ENCODE results near the gene PRICKLE3.
"Not testable (repeated sequence)": the region's sequence is repeated elsewhere in the genome, so short reads cannot be mapped to it uniquely, and the experiment has no call there.

The PRICKLE3 gene

GRCh38 chrX:49178537-49178936 is 7.6 kb downstream of the PRICKLE3 start:
- DNase-seq (ENCODE audit: low spot score) = no peak

GRCh38 chrX:49177873-49178480 is 8.2 kb downstream of the PRICKLE3 start:
- no peak for DNase-seq (ENCODE audit: low spot score)

- no peak for DNase-seq (ENCODE audit: low spot score)
Observed at GRCh38 chrX:49177338-49177833, 8.8 kb downstream of the PRICKLE3 start.

- no peak for DNase-seq (ENCODE audit: low spot score)
Observed at GRCh38 chrX:49176421-49177326, 9.5 kb downstream of the PRICKLE3 start.

GRCh38 chrX:49175435-49176274 is 10.5 kb downstream of the PRICKLE3 start:
- DNase-seq (ENCODE audit: low spot score) = no peak

- no peak for DNase-seq (ENCODE audit: low spot score)
Observed at GRCh38 chrX:49174723-49175122, 11.4 kb downstream of the PRICKLE3 start.

GRCh38 chrX:49173544-49173943 is 12.6 kb downstream of the PRICKLE3 start:
- DNase-seq (ENCODE audit: low spot score) = not testable (repeated sequence)

GRCh38 chrX:49172280-49172780 is 13.8 kb downstream of the PRICKLE3 start:
- no peak for DNase-seq (ENCODE audit: low spot score)

- DNase-seq (ENCODE audit: low spot score) = peak; percentile 44
Observed at GRCh38 chrX:49171752-49172279, 14.4 kb downstream of the PRICKLE3 start, which contains the start of gene PLP2. Gene PLP2 (plus strand): TSS chrX:49171898. CDS start chrX:49172001, 103 bp downstream.

GRCh38 chrX:49167740-49168108 is 18.4 kb downstream of the PRICKLE3 start:
- no peak for DNase-seq (ENCODE audit: low spot score)

GRCh38 chrX:49166914-49167739 is 19.0 kb downstream of the PRICKLE3 start:
- DNase-seq (ENCODE audit: low spot score) = peak; percentile 74

GRCh38 chrX:49165901-49166881 is 20.0 kb downstream of the PRICKLE3 start:
- peak; percentile 68 for DNase-seq (ENCODE audit: low spot score)

GRCh38 chrX:49164589-49165360 is 21.4 kb downstream of the PRICKLE3 start:
- no peak for DNase-seq (ENCODE audit: low spot score)

- DNase-seq (ENCODE audit: low spot score) = peak; percentile 85
Observed at GRCh38 chrX:49163555-49164419, 22.4 kb downstream of the PRICKLE3 start.

GRCh38 chrX:49162620-49163019 is 23.6 kb downstream of the PRICKLE3 start, which contains the start of gene MAGIX:
Gene MAGIX (plus strand): TSS chrX:49162758. CDS start chrX:49162890, 132 bp downstream.
- DNase-seq (ENCODE audit: low spot score) = no peak

GRCh38 chrX:49161632-49162031 is 24.5 kb downstream of the PRICKLE3 start:
- DNase-seq (ENCODE audit: low spot score) = no peak

GRCh38 chrX:49160908-49161307 is 25.3 kb downstream of the PRICKLE3 start:
- no peak for DNase-seq (ENCODE audit: low spot score)

- no peak for DNase-seq (ENCODE audit: low spot score)
Observed at GRCh38 chrX:49157194-49157593, 29.0 kb downstream of the PRICKLE3 start.
